NCI-H2196 treated with DMSO at 0.1 percent for 48 hours (cell line): ENCODE results near the gene UHRF1.
A peak's percentile ranks its signal among the peaks of the same experiment; 100 is the strongest.
"Not testable (repeated sequence)": the region's sequence is repeated elsewhere in the genome, so short reads cannot be mapped to it uniquely, and the experiment has no call there.

Experiments used
- DNase-seq: peaks from one replicate; lab custom pipeline; 2025; ENCODE audit not compliant: unreplicated experiment; lab: John Stamatoyannopoulos, UW

The UHRF1 gene

GRCh38 chr19:4970558-4971423 is 61.5 kb downstream of the UHRF1 start:
- no peak for DNase-seq

DNA sequence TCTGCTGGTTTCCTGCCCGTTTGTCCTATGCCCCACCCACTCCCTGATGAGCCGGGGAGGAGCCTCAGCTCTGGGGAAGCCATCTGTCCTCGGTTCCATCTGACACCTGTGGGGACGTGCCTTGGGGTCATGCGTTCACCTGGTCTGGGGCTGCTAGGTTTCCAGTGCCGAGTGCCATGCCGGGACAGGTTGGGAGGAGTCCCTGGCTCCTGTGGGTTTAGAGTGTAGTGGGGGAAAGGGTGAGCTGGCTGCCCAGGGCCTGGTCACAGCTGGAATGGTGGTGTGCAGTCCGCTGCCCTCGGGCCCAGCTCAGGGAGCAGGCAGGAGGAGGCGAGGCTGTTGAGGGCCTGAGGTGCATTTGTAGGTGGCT is 62.1 kb downstream of the UHRF1 start:
- peak; percentile 12 for DNase-seq

GRCh38 chr19:4971816-4972495 is 62.7 kb downstream of the UHRF1 start:
- DNase-seq, result no peak

GRCh38 chr19:4972509-4973230 is 63.4 kb downstream of the UHRF1 start:
- no peak for DNase-seq

DNA sequence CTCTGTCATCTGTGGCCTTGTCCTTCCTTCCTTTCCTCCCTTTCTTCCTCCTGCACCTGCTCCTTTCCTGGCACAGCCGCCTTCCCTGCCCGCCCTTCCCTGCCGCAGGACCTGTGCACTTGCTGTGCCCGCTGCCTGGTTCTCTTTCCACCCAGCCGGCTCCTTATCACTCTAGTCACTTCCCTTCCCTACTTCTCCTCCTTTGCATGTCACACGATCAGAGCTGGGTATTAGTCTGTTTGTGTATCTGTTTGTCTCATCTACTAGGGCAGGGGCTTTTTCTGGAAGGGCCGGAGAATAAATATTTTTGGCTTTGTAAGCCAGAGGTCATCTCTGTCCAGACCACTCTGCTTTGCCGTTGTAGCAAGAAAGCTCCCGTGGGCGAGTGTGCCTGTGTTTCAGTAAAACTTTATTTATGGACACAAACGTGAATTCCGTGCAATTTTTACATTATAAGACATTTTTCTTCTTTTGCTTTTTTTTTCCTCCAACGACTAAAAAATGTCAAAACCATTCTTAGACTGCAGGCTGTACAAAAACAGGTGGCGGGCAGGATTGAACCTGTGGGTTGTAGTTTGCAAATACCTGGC is 65.7 kb downstream of the UHRF1 start:
- DNase-seq, result no peak

DNA sequence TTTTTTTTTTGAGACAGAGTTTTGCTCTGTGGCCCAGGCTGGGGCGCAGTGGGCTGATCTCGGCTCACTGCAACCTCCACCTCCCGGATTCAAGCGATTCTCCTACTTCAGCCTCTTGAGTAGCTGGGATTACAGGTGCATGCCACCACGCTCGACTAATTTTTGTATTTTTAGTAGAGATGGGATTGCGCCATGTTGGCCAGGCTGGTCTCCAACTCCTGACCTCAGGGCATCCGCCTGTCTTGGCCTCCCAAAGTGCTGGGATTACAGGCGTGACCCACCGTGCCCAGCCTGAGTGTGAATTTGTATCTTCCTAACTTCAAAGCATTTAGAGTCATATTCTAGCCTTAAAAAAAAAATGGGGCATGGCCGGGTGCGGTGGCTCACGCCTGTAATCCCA is 66.3 kb downstream of the UHRF1 start:
- not testable (repeated sequence) for DNase-seq

GRCh38 chr19:4976401-4977298 is 67.3 kb downstream of the UHRF1 start:
- DNase-seq, result no peak

DNA sequence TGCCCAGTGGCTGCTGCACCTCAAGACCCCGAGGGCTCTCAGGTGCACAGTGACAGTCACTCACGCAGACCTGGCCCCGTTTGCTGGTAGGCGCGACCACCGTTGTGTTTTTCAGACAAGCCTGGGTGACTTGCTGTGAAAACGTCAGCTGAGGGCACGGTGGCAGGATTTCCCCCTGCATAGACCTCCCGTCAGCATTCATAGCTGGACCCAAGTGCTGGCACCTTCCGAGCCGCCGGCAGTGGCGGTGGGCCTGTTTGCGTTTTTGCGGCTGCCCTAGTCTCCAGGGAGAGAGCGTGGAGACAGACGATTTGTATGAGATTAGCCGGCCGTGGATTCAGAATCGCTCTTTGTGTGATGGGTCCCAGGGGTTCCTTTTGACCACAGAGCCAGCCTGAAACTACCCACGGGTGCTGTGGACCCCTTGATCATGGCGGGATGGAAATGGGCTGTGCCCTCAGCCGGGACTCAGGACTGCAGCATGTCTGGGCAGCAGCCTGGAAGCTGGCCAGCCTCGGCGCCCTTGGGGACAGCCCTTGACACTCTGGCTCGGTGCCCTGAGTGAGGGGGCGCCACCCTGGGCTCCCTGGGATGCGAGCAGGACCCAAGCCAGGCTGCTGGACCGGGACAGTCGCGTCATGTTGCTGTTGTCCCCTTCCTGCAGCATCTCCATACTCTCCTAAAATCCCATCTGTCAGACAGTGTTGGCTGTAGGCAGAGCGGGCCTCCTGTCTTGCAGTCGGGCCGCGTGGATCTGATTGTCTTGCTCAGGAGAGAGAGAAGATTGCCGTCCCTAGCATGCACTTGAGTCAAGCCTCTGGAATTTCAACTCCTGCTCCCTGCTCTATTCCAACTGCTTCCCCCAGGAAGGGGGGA is 68.2 kb downstream of the UHRF1 start:
- DNase-seq, result no peak

- DNase-seq, result no peak
Measured at GRCh38 chr19:4979211-4979807, 70.0 kb downstream of the UHRF1 start.

DNA sequence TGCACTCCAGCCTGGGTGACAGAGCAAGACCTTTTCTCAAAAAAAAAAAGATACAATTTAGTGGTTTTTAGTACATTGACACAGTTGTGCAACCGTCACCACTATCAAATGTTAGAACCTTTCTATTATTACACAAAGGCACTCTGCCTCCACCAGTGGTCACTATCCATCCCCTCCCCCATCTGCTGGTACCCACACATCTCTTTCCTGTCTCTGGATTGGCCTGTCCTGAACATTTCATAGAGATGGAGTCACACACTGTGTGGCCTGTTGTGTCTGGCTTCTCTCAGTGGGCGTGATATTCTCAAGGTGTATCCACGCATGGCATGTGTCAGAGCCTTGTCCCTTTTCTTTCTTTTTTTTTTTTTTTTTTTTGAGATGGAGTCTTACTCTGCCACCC is 70.8 kb downstream of the UHRF1 start:
- DNase-seq, result no peak

DNA sequence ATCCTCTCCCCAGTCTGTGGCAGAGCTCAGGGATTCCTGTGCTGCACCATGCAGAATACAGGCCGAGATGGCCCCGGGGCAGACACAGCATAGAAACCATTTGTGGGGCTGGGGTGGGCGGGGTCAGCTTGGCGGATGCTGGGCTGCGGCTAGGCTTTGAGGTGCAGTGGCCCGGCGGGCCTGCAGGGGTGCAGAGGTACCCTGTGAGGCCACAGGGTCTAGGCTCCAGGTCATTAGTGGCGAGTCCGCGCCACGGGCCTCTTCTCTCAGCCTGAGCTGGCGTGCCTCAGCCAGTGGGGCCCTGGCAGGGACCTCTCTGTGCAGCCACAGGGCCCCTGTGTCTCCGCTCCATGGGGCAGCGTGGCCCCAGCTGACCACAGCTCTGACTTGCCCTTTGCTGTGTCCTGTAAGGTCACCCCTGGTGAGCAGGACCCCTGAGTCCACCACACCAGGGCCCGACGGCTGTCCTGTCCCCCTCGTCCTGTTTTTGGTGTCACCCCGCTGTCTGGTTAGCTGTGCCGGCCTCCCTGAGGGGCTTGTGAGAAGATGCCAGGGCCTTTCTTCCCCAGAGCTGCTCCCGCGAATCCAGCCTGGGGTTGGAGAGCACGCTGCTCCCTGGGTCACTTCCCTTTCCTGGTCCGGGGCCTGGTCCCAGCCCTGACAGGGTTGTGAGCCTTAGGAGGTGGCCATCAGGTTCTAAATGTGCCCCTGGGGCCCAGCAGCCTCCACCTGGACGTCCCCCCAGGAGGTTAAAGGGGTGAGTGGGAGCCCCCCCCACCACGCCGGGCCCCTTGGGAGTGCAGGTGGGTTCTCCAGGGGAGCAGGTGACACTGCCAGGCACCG is 71.8 kb downstream of the UHRF1 start:
- DNase-seq, result no peak

DNA sequence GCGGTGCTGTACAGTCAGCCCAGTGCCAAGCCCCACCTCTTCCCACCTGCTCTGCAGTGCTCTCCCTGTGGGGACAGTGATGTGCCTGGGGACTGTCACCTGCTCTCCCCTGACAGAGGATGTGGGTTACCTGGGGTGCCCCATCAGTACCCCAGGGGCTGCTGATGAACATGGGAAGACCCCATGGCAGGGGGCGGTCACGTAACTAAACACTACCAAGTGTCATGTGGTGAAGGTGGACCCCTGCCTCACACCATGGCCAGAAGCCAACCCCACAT is 72.3 kb downstream of the UHRF1 start:
- DNase-seq, result no peak

- no peak for DNase-seq
Measured at GRCh38 chr19:4983346-4984105, 74.2 kb downstream of the UHRF1 start.

DNA sequence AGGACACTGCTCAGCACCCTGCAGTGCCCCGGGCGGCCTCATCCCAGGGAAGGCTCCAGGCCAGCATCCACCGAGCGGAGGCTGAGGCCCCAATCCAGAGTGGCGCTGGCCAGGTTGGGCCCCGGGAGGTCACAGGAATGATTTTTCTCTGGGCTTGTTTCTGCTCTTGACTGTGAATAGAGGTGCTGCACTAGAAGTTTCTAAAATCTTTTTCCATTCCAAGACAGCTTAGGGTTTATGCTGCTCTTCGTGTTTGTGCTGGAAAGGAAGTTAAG is 74.7 kb downstream of the UHRF1 start:
- DNase-seq, result no peak

- DNase-seq, result no peak
Measured at GRCh38 chr19:4984438-4984990, 75.2 kb downstream of the UHRF1 start.

GRCh38 chr19:4985551-4985991 is 76.3 kb downstream of the UHRF1 start:
- DNase-seq, result no peak

GRCh38 chr19:4986056-4986455 is 76.8 kb downstream of the UHRF1 start:
- DNase-seq, result no peak

- DNase-seq, result no peak
Measured at GRCh38 chr19:4986471-4986891, 77.2 kb downstream of the UHRF1 start.
